CD4-positive, alpha-beta T cell treated with Interleukin-17A for 4 hours (primary cell): ENCODE data around the gene NR2F1.
"Not testable (repeated sequence)": the region's sequence is repeated elsewhere in the genome, so short reads cannot be mapped to it uniquely, and the experiment has no call there.

Source experiments
- DNase-seq: peaks from one replicate; pipeline ENCODE4 v3.0.0-alpha.2; 2020; ENCODE audit warnings: mixed read lengths

NR2F1 gene

DNA sequence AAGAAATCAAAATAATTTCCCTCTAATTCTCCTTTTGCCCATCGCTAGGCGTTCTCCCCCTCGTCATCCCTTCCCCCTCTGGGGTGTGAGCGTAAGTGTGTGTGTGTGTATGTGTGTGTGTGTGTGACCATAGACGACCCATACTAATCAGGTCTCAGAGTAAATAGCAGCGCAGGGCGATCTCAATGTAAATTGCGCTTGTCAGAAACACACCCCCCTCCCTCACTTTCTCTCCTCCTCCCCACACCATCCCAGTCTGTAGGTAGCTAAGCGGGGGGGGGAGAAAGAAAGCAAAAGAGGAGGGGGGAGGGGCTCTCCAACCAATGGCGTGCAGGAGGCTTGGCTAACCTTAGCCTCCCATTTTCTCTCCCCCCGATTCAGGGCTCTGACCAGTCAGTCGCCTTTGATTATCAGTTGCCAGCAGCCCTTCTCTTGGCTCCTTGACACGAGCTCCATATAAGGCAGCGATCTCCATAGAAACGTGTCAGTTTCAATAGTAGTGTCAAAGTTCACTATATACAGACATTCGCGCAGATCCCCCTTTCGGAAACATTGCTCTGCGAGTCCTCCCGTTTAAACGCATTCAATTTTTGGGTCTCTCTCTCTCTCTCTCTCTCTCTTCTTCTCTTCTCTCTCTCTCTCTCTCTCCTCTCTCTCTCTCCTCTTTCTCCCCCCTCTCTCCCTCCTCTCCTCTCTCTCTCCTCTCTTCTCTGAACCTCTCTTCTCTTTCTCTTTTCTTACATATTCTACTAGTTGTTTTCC, at the start of gene NR2F1:
Gene NR2F1, plus strand, starts transcription at position 546 of the 762 bp plus-strand sequence. CDS start 1,802 bp downstream, outside the sequence.
- DNase-seq: no peak

DNA sequence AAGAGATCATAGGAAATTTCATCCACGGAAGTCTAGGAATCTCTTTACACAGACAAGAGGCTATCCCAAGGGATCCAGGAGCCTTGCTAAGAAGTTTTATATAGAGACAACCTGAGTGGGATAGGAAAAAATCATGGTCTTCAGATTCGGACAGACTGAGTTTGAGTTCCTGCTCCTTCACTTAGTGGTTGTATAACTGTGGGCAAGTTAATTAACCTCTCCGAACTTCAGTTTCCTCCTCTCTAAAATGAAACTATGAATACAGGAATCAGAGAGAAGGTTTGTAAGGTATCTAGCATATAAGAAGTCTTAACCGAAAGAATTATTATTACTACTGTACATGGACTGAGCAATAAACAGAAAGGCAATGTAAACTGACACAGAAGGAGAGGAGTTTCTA, 37.1 kb upstream of the NR2F1 start:
- DNase-seq: no peak

DNA sequence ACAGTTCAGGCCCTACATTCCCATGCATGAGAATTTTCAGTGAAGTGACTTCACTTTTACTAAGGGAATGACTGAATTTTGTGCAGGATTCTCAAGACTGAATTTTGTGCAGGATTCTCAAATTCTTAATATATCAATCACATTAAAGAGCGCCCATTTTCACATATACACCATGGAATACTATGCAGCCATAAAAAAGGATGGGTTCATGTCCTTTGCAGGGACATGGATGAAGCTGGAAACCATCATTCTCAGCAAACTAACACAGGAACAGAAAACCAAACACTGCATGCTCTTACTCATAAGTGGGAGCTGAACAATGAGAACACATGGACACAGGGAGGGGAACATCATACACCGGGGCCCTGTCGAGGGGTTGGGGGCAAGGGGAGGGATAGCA, 33.4 kb upstream of the NR2F1 start:
- not testable (repeated sequence) for DNase-seq

DNA sequence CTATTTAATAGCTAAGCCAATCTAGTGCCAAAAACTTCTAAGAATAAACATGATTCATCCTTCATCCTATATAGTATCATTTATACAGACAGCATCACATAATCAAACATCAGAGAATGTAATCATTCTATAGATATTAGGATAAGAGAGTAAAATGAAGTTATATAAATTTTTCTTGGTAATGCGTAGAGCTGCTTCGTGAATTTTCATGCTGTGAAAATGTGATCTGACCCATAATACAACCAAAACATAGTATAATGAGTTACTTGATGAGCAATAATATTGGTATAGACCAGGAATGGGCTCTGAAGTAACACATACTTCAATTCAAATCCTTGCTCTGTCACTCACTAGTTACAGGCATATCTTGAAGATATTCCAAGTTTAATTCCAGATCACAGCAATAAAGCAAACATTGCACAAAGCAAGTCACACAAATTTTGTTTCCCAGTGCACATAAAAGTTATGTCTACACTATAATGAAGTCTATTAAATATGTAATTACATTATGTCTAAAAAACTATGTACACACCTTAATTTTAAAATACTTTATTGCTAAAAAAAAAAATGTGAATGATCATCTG, 25.9 kb upstream of the NR2F1 start:
- DNase-seq: no peak

DNA sequence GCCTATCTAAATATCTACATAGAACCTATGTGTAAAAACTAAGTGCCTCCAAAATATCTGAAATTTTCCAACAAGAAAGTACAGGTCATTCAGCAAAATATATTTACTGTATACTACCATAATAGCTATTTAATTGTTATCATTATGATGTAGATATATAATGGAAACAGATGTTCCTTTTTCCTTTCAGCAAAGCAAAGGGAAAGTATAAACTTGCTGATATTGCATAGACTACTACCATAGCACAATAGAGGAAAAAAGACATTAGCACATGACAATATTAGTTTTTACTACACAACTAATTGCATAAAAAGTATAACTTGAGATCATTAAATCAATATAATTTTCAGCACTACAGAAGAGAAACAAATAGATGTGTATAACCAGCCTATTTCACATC, 16.9 kb upstream of the NR2F1 start:
- DNase-seq: no peak

DNA sequence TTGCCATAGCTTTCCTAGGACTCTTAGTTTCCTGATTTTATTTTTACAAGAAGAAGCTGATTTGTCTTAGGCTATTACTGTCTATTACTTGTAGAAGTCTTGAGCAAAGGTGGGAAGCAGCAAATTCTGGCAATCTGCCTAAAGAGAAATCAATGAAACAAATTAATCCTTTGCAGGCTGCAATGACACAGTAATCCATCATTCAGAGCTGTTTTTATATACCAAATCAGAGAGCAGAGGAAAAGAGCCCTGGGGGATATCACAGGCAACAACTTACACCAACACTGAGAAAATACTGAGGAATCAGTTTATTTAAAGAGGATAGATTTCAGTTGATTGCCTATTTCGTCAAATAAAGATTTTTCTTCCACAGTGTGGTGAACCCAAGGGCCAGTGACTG, 15.6 kb upstream of the NR2F1 start:
- no peak for DNase-seq

DNA sequence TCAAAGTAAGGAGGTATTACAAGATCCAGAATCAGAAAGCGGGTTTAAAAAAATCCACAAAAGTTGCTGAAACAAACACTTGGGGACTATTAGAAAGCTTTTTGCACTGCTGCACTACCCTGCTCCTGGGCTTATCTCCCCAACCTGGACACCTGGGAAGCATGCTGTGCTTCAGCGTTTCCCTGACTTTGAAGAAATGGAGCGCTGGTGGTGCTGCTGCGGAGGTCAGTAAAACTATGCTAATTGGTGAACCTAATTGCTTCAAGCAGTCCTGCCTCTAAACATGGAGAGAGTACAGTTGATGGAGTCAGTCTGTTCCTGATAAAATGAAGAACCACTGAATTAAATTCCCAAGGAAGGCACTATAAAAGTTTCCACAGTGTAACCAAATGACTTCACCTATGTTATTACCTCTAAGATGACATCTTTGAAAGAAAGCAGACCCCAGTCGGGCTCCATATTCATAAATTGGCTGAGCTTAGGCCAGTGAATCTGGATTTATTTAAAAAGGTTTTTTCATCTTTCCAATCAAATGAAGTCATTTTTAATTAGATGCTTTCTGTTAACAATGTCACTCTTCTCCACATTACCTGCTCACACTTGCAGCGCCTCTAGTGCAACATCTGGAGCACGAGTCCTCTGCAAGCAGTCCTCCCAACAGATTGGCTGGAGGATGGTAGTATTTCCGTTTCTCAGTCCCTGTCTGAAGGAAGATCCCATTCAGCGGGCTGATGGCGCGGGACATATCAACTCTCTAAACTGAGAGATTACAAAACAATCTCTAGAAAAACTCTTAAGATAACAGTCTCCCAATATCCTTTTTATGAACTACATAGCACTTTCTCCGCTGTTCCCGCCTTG, 13.5 kb upstream of the NR2F1 start:
- no peak for DNase-seq

DNA sequence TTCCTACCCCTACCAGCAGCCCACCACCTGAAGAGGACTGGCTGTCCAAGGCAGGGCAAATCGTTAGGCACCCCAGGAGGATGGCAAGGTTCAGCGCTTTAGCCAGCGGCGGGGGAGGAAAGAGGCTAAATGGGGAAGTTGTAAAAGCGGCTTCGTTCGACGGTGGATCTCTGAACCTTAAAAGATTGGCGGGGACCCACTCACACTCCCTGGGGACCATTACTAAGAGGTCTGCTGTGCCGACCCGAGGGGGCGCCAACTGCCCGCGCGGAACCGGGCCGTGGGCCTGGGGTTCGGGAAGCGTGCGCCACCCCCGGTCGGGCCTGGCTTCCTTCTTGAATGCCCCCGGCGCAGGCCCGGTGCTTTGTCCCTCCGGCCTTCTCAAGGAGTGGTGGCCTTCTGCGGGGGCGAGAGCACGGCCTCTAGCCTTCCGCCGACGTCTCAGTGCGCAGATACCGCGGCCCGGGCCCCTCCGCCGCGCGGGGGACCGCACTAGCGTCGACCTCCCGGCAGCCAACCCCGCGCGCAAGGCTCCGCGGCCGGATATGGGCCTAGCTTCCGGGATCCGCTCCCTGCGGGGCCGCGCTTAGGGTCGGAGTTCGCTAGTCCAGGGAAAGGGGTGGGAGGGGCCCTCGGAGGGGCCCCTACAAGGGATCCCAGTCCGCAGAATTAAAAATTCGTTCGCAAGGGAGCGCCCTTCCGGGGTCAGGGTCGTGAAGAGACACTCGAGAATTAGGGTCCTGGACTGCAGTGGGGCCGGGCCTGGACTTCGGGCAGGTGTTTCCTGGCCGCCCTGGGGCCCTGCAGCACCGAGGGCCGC, 12.5 kb upstream of the NR2F1 start:
- DNase-seq: no peak

DNA sequence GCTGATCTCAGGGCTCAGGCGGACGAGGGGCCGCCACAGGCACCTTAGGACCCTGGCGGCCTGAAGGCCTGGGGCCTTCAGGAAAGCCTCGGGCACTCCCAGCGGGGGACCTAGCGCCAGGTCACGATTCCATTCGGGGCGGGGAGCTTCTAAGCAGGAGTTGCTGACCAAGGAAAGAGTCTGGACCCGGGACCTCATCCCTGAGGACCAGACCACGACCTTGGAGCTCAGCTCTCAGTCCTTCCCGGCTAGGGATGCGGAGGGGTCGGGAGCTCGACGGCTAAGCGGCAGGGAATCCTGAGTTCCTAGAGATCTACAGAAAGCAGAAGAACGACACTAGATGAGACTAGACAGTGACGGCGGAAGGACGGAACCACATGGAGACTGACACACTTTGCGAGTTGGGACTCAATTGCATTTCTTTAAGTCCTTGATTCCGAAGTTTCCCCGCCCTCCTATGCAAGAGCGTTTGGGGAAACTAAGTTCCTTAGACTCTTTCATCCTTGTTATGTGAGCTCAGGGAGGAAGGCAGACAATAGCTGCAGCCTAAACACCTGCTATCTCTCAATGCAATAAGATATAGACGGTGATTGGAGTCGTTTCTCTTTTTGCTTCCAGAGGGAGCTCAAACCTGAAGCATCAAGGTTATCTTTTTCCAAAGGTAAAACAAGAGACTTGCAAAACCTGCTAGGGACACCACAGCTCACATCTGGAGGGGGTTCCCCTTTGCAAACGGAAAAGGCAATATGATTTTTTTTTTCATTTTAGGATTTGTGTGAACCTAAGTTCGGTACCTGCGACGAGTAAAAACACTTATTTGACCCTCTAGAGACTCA, 11.7 kb upstream of the NR2F1 start:
- no peak for DNase-seq

DNA sequence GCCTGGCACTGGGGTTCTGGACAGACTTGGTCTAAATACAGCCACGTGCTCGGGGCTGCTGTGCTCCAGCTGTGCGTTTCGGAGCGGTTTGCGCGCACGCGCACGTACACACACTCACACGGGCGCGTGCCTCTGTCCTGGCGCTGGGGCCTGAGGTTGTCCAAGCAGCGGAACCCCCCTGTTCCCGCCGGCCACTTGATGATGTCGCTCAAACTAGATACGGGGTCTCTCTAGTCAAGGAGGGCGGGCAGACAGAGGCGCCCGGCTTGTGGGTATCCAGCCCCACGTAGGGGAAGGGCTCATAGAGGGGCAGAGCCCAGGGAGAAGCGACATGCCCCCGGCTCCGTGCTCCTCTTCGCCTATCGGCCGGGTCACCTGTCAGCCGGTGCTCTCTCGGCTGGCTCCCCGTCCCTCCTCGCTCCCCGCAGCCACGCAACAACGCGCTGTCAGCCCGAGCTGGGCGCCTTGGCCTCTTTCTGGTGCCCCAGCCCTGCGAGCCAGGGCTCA, 10.9 kb upstream of the NR2F1 start:
- DNase-seq: no peak

DNA sequence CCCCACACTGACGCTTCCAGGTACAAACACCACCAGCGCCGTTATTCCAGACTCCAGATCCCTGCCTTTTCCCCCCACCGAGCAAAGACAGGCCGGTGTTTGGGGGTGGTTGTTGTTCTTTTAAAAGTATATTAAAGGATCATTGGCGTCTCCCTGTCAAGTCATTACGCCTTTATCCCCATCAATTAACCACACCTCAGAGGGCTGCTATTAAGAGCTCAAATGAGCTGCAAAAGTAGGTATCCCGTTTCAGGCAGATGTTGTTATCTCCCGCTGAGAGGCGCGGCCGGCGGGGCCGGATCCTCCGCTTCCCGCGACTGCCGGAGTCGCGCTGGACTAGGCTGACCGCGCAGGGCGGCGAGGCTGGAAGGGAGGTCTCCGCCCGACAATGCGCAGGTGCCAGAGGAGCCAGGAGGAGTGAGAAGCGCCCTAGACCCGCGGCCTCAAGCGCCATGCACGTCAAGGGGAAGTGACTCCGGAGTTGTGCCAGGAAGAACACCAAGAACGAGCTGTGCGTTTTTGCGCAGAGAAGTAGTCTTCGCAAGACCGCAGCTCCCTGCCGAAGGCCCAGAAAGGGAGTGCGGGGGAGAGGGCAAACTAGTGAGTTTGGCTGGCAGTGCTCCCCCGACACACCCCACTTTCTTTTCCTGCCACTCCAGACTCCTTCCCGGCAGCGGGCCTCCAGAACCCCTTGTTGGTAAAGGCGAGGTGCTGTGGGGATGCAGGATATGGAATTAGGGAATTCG, 10.2 kb upstream of the NR2F1 start:
- no peak for DNase-seq

DNA sequence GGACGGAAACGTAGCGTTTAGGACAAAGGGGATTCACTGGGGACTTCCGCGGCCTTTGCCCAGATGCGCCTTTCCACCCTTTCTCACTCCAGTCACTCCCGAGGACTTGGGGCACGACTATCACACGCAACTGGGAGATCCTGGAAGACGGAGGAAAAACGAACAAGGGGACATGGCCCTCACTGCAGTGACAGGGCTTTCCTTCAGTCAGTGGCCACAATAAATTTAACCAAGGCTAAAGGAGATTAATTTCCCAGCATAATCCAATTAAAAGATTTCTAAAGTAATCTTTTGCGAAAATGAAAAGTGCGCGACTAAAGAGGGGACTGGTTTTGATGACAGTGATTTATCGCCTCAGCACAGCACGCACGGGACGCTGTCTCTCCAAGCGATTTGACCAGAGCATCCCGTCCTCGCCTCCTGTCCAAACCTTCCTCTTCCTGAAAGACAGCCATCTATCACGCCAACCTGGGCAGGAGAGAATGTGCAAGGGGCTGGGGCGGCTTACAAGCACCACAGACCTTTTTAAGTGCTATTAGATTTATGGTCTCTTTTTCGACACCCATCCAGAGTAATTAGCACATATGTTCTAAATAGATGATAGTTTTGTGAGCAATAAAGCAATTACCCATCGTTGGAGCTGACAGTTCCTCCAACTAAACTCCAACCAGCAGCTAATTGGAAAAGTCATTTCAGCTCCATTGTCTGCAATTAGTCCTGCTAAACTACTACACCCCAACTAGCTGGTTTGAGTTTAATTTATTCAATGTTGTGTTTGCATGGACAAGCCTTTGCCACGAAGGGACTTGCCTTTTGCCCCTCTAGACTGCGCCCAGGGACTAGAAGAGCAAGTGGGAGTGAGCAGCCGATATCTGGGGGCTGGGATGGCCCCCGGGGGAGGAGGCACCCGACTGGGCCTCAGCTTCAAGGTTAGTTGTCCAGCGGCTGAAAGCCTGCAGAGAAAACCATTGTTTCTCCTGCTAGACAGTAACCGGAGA, 9.4 kb upstream of the NR2F1 start:
- no peak for DNase-seq

DNA sequence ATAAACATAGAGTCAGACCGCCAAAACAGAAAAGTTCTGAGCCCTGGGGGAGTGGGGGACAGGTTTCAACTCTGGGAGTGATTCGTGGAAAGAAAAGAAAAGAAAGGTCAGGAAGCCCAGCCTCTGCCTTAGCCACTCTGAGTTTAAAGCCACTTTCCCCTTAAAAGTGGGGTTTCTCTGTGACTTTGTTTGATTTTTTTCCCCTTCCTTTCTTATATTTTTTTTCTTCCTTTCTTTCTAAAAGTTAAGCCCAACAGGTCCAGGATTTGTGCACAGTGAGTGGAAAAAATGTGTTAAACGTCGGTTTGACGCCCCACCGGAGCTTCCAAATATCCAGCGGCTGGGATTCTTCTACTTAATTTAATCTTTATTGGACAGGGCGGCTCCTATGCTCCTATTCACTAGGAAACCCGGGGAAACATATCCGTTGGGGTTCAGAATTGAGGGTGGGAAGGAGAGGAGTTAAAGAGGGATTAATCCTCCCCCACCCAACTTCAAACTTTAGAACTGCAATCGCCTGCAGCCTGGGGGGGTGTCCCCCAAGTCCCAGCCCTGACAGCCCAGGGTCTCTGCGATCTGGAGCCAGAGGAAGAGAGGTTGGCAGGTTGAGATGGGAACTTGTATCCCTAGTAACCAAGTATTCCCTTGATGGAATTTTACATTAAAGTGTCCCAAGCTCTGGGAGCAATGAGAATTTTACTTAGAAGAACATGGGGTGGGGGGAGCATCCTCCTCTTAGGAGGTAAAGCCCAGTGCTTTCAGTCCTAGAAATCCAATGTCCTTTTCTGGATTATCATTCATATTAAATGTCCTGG, 8.3 kb upstream of the NR2F1 start:
- no peak for DNase-seq

DNA sequence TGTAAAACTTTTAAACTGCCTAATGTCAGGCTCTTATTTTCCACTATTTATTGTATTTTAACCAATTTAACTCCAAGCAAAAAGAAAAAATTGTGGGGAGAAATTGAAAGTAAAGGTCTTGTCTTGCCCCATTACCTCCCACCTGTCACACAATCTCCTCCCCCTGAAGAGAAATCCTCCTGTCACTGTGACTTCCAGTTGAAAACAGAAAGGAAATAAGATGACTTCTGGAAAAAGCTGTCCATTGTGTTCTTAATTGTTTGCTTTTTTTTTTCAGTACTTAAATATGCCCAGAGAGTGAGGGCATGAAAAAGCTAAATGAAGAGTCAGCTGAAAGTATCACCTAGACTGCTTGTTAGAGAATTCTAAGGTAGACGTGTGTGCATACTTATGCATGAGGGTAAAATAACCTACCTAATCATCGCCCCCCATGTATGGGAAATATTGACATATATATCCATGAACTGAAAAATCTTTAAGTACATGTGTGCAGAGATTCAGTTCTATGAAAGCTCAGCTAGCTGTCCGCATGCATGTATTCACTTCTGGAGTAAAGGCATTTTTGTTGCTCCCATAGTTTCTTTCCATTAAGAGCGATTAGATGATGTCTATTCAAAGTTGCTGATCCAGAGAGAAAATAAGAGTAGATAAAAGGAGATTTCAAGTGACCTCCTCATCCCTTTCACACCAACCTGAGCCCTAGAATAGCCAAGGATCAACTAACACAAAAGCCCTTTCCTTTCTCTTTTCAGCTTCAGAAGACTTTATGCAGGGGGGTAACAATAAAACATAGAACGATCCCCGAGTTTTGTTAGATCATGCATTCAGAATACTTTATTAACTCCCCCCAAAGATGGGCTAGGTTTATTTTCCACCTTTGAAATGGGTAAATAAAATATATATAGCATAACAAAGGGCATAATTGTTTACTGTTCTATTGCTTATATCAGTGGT, 7.3 kb upstream of the NR2F1 start:
- DNase-seq: no peak

DNA sequence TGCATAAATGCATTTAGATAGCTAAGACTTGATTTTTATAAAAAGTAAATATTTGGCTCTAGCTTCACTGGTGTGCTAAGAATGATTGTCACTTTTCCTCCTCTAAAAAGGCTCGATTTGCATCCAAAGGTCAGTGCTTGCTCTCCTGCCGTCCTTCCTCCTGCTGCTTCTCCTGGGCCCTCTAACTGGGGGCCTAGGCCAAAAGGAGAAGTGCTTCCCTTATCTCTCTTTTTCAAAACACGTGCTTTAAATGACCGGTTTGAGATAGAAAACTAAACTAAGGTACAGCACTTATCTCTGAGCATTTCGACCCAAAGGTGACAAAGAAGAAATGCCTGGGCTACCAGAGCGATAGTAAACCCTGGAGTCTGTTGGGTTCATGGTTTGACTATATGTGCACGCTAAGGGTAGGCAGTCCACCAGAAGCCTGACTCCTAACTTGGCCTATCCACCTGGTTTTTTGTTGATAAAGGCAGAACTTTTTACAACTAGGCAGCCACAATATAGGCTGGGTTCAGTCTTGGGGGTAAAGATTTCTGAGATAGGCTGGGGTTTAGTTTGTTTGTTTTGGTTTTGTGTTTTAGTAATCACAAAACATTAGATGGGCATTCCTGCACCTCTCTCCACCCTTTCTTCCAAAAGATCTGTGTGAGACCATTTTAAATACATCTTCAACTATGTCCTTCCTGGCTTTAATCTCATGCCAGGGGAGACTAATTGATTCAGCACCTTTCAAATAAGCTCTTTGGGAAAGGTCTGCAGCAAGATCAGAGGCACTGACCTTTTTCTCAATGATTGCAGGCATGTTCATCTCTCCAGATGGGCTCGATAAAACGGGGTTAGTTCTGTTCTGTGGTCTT, 5.8 kb upstream of the NR2F1 start:
- no peak for DNase-seq
